Measurements from ENCODE around the gene RASAL2. TPM values are rescaled to one million over a fixed set of nuclear protein-coding genes. Genes with fewer than 3 reads are reported as not detected.

RASAL2 gene
- total RNA-seq, 5 donors from 2014 or later (not counting 1 experiment from before 2014, with no cell fraction given) = 0.05 to 0.19 (median 0.11) TPM; not detected in 1

DNA sequence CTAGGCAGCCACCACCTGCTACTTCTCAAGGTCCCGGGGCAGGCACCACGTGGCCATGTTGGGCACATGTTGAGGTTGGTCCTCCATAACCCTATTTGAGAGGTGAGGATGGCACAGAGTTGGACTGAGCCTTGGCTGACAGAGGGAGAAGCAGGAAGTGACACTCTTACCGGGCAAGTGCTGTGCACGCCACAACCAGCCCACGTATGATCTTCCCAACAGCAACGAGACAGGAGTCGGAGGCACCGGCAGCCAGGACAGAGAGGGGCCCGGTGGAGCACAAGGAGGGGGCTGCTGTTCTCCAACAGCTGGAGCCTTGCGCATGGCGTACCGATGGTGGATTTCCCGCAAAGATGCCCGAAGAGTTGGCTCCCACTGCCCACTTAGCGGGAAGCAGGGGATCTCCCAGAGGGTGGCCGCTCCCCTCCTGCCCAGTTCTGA, 399.4 kb downstream of the RASAL2 start:
- no peaks in the 10 kb centered on the region for H3K9me3 Mint-ChIP-seq
- H3K27ac Mint-ChIP-seq = no peak overlapping the region
- ATAC-seq (replicated peaks in 1 of 4) (no peak), DNase-seq (no peak)
- no peak overlapping the region for H3K27ac ChIP-seq (ENCODE audit: low read length)
- H3K36me3 Mint-ChIP-seq = no peaks in the 10 kb centered on the region
- peaks cover 4 to 6% of the 10 kb centered on the region in 2 donors for H3K27me3 Mint-ChIP-seq
- peaks cover 0 to 11% of the 10 kb centered on the region in 2 experiments for H3K27me3 ChIP-seq (replicated peaks in 1 of 2; ENCODE audit: control insufficient read depth in 2 of 2, extremely low read depth in 1 of 2, insufficient read depth in 2 of 2, low read length in 1 of 2)
- no peaks in the 10 kb centered on the region for H3K4me1 Mint-ChIP-seq
- H3K4me3 ChIP-seq (ENCODE audit: control insufficient read depth in 1 of 2, extremely low read depth in 1 of 2, low read length in 1 of 2) = no peak overlapping the region
- H3K36me3 ChIP-seq (ENCODE audit: control insufficient read depth in 2 of 2, extremely low read depth in 1 of 2, insufficient read depth in 1 of 2, low read length in 1 of 2) = no peaks in the 10 kb centered on the region
- no peak overlapping the region for H3K4me3 Mint-ChIP-seq
- ChIA-PET CTCF (no interaction called here), POLR2A (no interaction called here)
- no peaks in the 10 kb centered on the region for H3K4me1 ChIP-seq (ENCODE audit: control insufficient read depth in 1 of 2, extremely low read depth in 1 of 2, insufficient read depth in 2 of 2, low read length in 2 of 2)
- WGBS (ENCODE audit: insufficient coverage) = 92% methylated on average over 13 of the region's 16 CpGs
- H3K9me3 ChIP-seq = no peaks in the 10 kb centered on the region

DNA sequence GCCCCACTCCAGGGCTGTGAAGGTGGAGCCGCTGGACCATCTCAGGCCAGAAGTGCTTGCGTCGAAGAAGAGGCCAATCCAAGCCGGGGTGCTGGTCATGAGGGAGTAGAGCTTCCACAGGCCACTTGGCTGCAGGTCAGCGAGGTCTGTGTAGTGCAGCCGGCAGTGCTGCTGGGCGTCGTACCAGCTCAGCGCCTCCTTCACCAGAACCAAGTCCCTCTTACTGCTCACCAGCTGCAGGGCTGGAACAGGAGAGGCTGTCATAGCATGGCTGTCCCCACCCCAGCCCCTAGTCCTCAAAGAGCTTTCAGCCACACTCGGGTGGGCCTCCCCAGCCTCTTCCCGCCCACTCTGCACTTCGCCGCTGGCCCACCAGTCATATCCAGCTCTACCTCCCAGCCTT, 400.7 kb downstream of the RASAL2 start:
- Mint-ChIP-seq H3K27ac (no peak overlapping the region), H3K27me3 (no peaks in the 10 kb centered on the region), H3K4me3 (no peak overlapping the region), H3K36me3 (no peaks in the 10 kb centered on the region), H3K4me1 (no peaks in the 10 kb centered on the region), H3K9me3 (no peaks in the 10 kb centered on the region)
- WGBS (ENCODE audit: insufficient coverage) = 75% methylated on average over 8 of the region's 13 CpGs
- Histone ChIP-seq H3K27ac (ENCODE audit: low read length) (no peak overlapping the region), H3K27me3 (replicated peaks in 1 of 2; ENCODE audit: control insufficient read depth in 2 of 2, extremely low read depth in 1 of 2, insufficient read depth in 2 of 2, low read length in 1 of 2) (peaks cover 0 to 8% of the 10 kb centered on the region in 2 experiments), H3K36me3 (ENCODE audit: control insufficient read depth in 2 of 2, extremely low read depth in 1 of 2, insufficient read depth in 1 of 2, low read length in 1 of 2) (no peaks in the 10 kb centered on the region), H3K9me3 (no peaks in the 10 kb centered on the region), H3K4me3 (ENCODE audit: control insufficient read depth in 1 of 2, extremely low read depth in 1 of 2, low read length in 1 of 2) (no peak overlapping the region), H3K4me1 (ENCODE audit: control insufficient read depth in 1 of 2, extremely low read depth in 1 of 2, insufficient read depth in 2 of 2, low read length in 2 of 2) (no peaks in the 10 kb centered on the region)
- DNase-seq = no peak
- CTCF ChIA-PET = no interaction called here
- POLR2A ChIA-PET = no interaction called here
- no peak for ATAC-seq (replicated peaks in 1 of 4)

DNA sequence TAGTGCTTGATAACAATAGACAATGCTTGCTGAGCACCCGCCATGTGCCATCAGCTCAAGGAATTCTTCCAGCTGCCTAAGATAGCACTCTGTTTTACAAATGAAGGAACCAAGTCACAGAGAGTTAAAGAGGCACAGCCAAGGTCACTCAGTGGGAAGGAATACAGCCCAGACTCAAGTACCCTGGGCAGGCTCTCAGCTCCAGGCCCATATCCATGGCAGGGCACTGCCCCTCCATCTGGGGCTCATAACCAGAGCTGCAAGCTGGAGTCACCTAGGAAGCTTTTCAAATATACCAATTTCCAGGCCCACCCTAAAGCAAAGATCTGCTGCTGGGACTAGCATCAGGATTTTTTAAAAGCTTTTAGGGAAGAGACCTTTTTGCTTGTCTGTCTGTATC, 401.3 kb downstream of the RASAL2 start:
- Histone ChIP-seq H3K27ac (ENCODE audit: low read length) (no peak overlapping the region), H3K36me3 (ENCODE audit: control insufficient read depth in 2 of 2, extremely low read depth in 1 of 2, insufficient read depth in 1 of 2, low read length in 1 of 2) (no peaks in the 10 kb centered on the region), H3K27me3 (replicated peaks in 1 of 2; ENCODE audit: control insufficient read depth in 2 of 2, extremely low read depth in 1 of 2, insufficient read depth in 2 of 2, low read length in 1 of 2) (peaks cover 0 to 8% of the 10 kb centered on the region in 2 experiments), H3K9me3 (no peaks in the 10 kb centered on the region), H3K4me1 (ENCODE audit: control insufficient read depth in 1 of 2, extremely low read depth in 1 of 2, insufficient read depth in 2 of 2, low read length in 2 of 2) (no peaks in the 10 kb centered on the region), H3K4me3 (ENCODE audit: control insufficient read depth in 1 of 2, extremely low read depth in 1 of 2, low read length in 1 of 2) (no peak overlapping the region)
- H3K4me3 Mint-ChIP-seq = no peak overlapping the region
- 83% methylated on average over 1 of the region's 1 CpG for WGBS (ENCODE audit: insufficient coverage)
- no peak overlapping the region for H3K27ac Mint-ChIP-seq
- no peaks in the 10 kb centered on the region for H3K27me3 Mint-ChIP-seq
- DNase-seq (no peak), ATAC-seq (replicated peaks in 1 of 4) (no peak)
- POLR2A ChIA-PET = no interaction called here
- CTCF ChIA-PET = no interaction called here
- no peaks in the 10 kb centered on the region for H3K36me3 Mint-ChIP-seq
- H3K9me3 Mint-ChIP-seq = no peaks in the 10 kb centered on the region
- H3K4me1 Mint-ChIP-seq = no peaks in the 10 kb centered on the region

DNA sequence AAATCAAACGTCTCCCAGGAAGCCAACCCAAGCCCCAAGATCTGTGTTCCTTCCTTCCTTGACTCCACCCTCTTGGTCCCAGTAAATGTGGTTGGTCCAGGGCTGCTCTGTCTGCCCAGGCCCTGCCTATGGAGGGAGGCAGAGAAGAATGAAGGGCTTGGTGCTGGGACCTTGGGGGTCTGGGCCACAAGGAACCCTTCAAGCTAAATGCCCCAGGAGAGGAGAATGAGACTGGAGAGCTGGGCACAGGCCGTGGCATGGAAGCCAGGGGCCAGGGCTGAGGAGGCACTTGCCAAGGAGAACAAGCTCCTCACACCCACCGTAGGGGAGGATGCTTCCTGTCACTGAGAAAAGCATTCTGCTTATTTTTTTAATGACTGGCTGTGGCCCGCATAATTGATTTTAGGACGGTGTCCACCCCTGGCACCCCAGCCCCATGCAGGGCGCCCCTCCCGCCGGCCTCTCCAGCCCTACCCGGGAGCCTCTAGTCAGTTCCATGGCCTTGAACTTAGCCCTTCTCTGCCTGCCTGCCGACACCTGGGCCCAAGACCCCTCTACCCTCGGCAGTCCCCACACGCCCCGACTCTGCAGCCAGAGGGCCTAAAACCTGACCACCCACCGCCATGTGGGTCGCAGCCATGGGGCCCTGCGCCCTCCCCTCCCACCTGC, 402.0 kb downstream of the RASAL2 start:
- H3K4me1 ChIP-seq (ENCODE audit: control insufficient read depth in 1 of 2, extremely low read depth in 1 of 2, insufficient read depth in 2 of 2, low read length in 2 of 2) = no peaks in the 10 kb centered on the region
- POLR2A ChIA-PET = no interaction called here
- WGBS (ENCODE audit: insufficient coverage) = 86% methylated on average over 14 of the region's 16 CpGs
- H3K4me3 Mint-ChIP-seq = no peak overlapping the region
- CTCF ChIA-PET = no interaction called here
- H3K27me3 ChIP-seq (replicated peaks in 1 of 2; ENCODE audit: control insufficient read depth in 2 of 2, extremely low read depth in 1 of 2, insufficient read depth in 2 of 2, low read length in 1 of 2) = peaks cover 0 to 6% of the 10 kb centered on the region in 2 experiments
- DNase-seq = no peak
- no peak overlapping the region for H3K27ac Mint-ChIP-seq
- no peak overlapping the region for H3K4me3 ChIP-seq (ENCODE audit: control insufficient read depth in 1 of 2, extremely low read depth in 1 of 2, low read length in 1 of 2)
- no peaks in the 10 kb centered on the region for H3K4me1 Mint-ChIP-seq
- no peaks in the 10 kb centered on the region for H3K9me3 Mint-ChIP-seq
- H3K36me3 ChIP-seq (ENCODE audit: control insufficient read depth in 2 of 2, extremely low read depth in 1 of 2, insufficient read depth in 1 of 2, low read length in 1 of 2) = no peaks in the 10 kb centered on the region
- H3K9me3 ChIP-seq = no peaks in the 10 kb centered on the region
- H3K27ac ChIP-seq (ENCODE audit: low read length) = no peak overlapping the region
- H3K36me3 Mint-ChIP-seq = no peaks in the 10 kb centered on the region
- ATAC-seq (replicated peaks in 1 of 4) = no peak
- H3K27me3 Mint-ChIP-seq = no peaks in the 10 kb centered on the region

- 89% methylated on average over 24 of the region's 26 CpGs for WGBS (ENCODE audit: insufficient coverage)
- no peaks in the 10 kb centered on the region for H3K4me1 Mint-ChIP-seq
- Histone ChIP-seq H3K27ac (ENCODE audit: low read length) (no peak within 1 kb of the TSS), H3K27me3 (replicated peaks in 1 of 2; ENCODE audit: control insufficient read depth in 2 of 2, extremely low read depth in 1 of 2, insufficient read depth in 2 of 2, low read length in 1 of 2) (peaks cover 0 to 6% of the 10 kb centered on the region in 2 experiments), H3K4me1 (ENCODE audit: control insufficient read depth in 1 of 2, extremely low read depth in 1 of 2, insufficient read depth in 2 of 2, low read length in 2 of 2) (no peaks in the 10 kb centered on the region), H3K9me3 (no peaks in the 10 kb centered on the region), H3K4me3 (ENCODE audit: control insufficient read depth in 1 of 2, extremely low read depth in 1 of 2, low read length in 1 of 2) (no peak within 1 kb of the TSS), H3K36me3 (ENCODE audit: control insufficient read depth in 2 of 2, extremely low read depth in 1 of 2, insufficient read depth in 1 of 2, low read length in 1 of 2) (no peaks in the 10 kb centered on the region)
- no peak within 1 kb of the TSS for H3K27ac Mint-ChIP-seq
- CTCF ChIA-PET = no interaction called here
- no peaks in the 10 kb centered on the region for H3K36me3 Mint-ChIP-seq
- POLR2A ChIA-PET = no interaction called here
- H3K4me3 Mint-ChIP-seq = no peak within 1 kb of the TSS
- no peak for DNase-seq
- no peak for ATAC-seq (replicated peaks in 1 of 4)
- no peaks in the 10 kb centered on the region for H3K27me3 Mint-ChIP-seq
- H3K9me3 Mint-ChIP-seq = no peaks in the 10 kb centered on the region
Measured at GRCh38 chr1:178496410-178497135, 402.7 kb downstream of the RASAL2 start, which contains the start of gene CLEC20A. Gene CLEC20A (minus strand): TSS chr1:178496964. CDS start chr1:178496939, 25 bp downstream.

DNA sequence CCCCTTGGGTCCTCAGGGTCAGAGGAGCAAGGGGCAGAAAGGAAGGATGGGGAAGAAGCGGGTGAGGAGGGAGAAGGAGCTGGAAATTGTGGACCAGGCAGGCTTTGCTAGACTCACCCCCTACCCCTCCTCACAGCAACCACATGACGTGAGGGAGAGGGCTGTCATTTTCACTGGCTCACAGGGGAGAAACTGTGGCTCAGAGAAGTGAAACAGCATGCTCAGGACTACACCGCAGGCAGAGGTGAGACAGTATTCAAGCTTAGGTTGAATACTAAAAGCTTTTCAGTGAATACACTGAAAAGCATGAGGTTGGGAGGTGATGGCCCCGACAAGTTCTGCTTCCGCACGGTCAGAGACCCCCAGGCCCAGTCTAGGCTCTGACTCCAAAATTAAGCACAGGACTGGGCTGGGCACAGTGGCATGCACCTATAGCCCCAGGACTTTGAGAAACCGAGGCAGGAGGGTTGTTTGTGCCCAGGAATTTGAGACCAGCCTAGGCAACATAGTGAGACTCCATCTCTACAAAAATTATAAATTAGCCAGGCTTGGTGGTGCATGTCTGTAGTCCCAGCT, 404.1 kb downstream of the RASAL2 start:
- WGBS (ENCODE audit: insufficient coverage) = 84% methylated on average over 4 of the region's 7 CpGs

More for the DNA sequence above, 404.1 kb downstream of the RASAL2 start:
- Mint-ChIP-seq H3K27me3 (peaks cover 4% of the 10 kb centered on the region in 2 donors), H3K4me3 (no peak overlapping the region), H3K9me3 (no peaks in the 10 kb centered on the region), H3K27ac (no peak overlapping the region), H3K36me3 (no peaks in the 10 kb centered on the region), H3K4me1 (no peaks in the 10 kb centered on the region)
- DNase-seq = no peak
- Histone ChIP-seq H3K4me3 (ENCODE audit: control insufficient read depth in 1 of 2, extremely low read depth in 1 of 2, low read length in 1 of 2) (no peak overlapping the region), H3K4me1 (ENCODE audit: control insufficient read depth in 1 of 2, extremely low read depth in 1 of 2, insufficient read depth in 2 of 2, low read length in 2 of 2) (no peaks in the 10 kb centered on the region), H3K9me3 (no peaks in the 10 kb centered on the region), H3K36me3 (ENCODE audit: control insufficient read depth in 2 of 2, extremely low read depth in 1 of 2, insufficient read depth in 1 of 2, low read length in 1 of 2) (no peaks in the 10 kb centered on the region), H3K27me3 (replicated peaks in 1 of 2; ENCODE audit: control insufficient read depth in 2 of 2, extremely low read depth in 1 of 2, insufficient read depth in 2 of 2, low read length in 1 of 2) (peaks cover 0 to 17% of the 10 kb centered on the region in 2 experiments), H3K27ac (ENCODE audit: low read length) (no peak overlapping the region)
- POLR2A ChIA-PET = no interaction called here
- ATAC-seq (replicated peaks in 1 of 4) = no peak
- CTCF ChIA-PET = no interaction called here

Data from T-cell (primary cell).